ENCODE measurements around the gene HOXA3. TPM values are rescaled to one million over a fixed set of nuclear protein-coding genes. Genes with fewer than 3 reads are reported as not detected.
A peak's percentile ranks its signal among the peaks of the same experiment; 100 is the strongest.

Gene HOXA3
- polyA plus RNA-seq, 2 of the 4 experiments (the other 2 are of a cell fraction), result 3.3 to 8.7 TPM

- no peak for TF ChIP-seq REST (IDR thresholded peaks at IDR 0.05)
- TF ChIP-seq POLR2A (IDR thresholded peaks at IDR 0.05; ENCODE audit: low read length), result peak; percentile 36
- no peak for TF ChIP-seq MYC (IDR thresholded peaks at IDR 0.05; ENCODE audit: borderline replicate concordance, low read length)
Measured at GRCh38 chr7:27122077-27122910, 30.1 kb downstream of the HOXA3 start (continued).

- Histone ChIP-seq H3K9me3 (no peaks in the 10 kb centered on the region), H3K4me3 (peak overlapping the region; percentile 57), H3K4me2 (peak overlapping the region; percentile 85), H3K27ac (peak overlapping the region; percentile 89 to 90), H3K4me1 (peaks cover 55% of the 10 kb centered on the region)
- ChIA-PET CTCF (interaction anchor here (0.8 to 2.6 kb wide), 6 partner anchors 9 to 435 kb away, joined by 3 to 6 read pairs (median 4); partner anchors contain the start of genes HOXA4 and HOXA5), POLR2A (interaction anchor here (0.9 to 1.9 kb wide), 7 partner anchors 7 to 257 kb away, joined by 3 to 9 read pairs (median 6); partner anchors contain the start of genes HOXA4 and SKAP2)
- no peak for FAIRE-seq
- ATAC-seq, result peak in 1 of 2 experiments; percentile 1; a peak in 1 of 6 replicates
- 1% methylated on average over 7 of the region's 7 CpGs for WGBS (ENCODE audit: missing lambda C conversion rate)
- DNase-seq (ENCODE audit: low read depth in 1 of 2, low spot score in 1 of 2), result no peak
- TF ChIP-seq USF2 (IDR thresholded peaks at IDR 0.05) (no peak), MAZ (IDR thresholded peaks at IDR 0.05; ENCODE audit: borderline replicate concordance, low read depth, low read length) (no peak), E2F6 (IDR thresholded peaks at IDR 0.05; ENCODE audit: borderline replicate concordance, low read depth) (0 out of 2 replicates have a peak, but pooled peaks have one; percentile 15)
Measured at GRCh38 chr7:27121684-27122076, 30.7 kb downstream of the HOXA3 start.

GRCh38 chr7:27119412-27119911 is 32.9 kb downstream of the HOXA3 start:
- Histone ChIP-seq H3K4me1 (peaks cover 58% of the 10 kb centered on the region), H3K4me3 (no peak overlapping the region), H3K4me2 (peak overlapping the region; percentile 85), H3K9me3 (no peaks in the 10 kb centered on the region), H3K27ac (peak overlapping the region in 1 of 2 experiments; percentile 90; a peak in 3 of 6 replicates)
- FAIRE-seq (no peak), ATAC-seq (no peak), DNase-seq (ENCODE audit: low read depth in 1 of 2, low spot score in 1 of 2) (no peak)
- POLR2A ChIA-PET, result interaction anchor here (0.6 to 1.3 kb wide), 4 partner anchors 23 to 256 kb away, joined by 3 to 5 read pairs (median 4); partner anchors contain the start of gene SKAP2
- 57% methylated on average over 1 of the region's 1 CpG for WGBS (ENCODE audit: missing lambda C conversion rate)
- CTCF ChIA-PET, result interaction anchor here (0.7 to 1.8 kb wide), 4 partner anchors 9 to 438 kb away, joined by 3 to 7 read pairs (median 5); no protein-coding TSS in a partner anchor
- no peak for TF ChIP-seq RARB (CRISPR knock-in tag; IDR thresholded peaks at IDR 0.05)
- TF ChIP-seq CHD4 (IDR thresholded peaks at IDR 0.05; ENCODE audit: borderline replicate concordance), result no peak
- no peak for TF ChIP-seq MAX (IDR thresholded peaks at IDR 0.05)
- no peak for TF ChIP-seq CBX8 (IDR thresholded peaks at IDR 0.05)
- no peak for TF ChIP-seq CTCF (IDR thresholded peaks at IDR 0.05)
- no peak for TF ChIP-seq HOXB5 (CRISPR knock-in tag; IDR thresholded peaks at IDR 0.05)
- no peak for TF ChIP-seq POLR2AphosphoS2 (conservative IDR thresholded peaks at IDR 0.05; ENCODE audit: low read length)
- no peak for TF ChIP-seq TFCP2L1 (CRISPR knock-in tag; IDR thresholded peaks at IDR 0.05)
- no peak for TF ChIP-seq USF2 (IDR thresholded peaks at IDR 0.05)
- TF ChIP-seq POLR2A (IDR thresholded peaks at IDR 0.05; ENCODE audit: low read length), result no peak
- TF ChIP-seq E2F6 (IDR thresholded peaks at IDR 0.05; ENCODE audit: borderline replicate concordance, low read depth), result no peak
- TF ChIP-seq ESRRA (IDR thresholded peaks at IDR 0.05; ENCODE audit: borderline replicate concordance, low read length), result no peak
- TF ChIP-seq MAFK (IDR thresholded peaks at IDR 0.05; ENCODE audit: partially characterized antibody), result no peak
- TF ChIP-seq FOSL2 (IDR thresholded peaks at IDR 0.05), result no peak
- no peak for TF ChIP-seq FOSL2 (CRISPR knock-in tag; IDR thresholded peaks at IDR 0.05)
- TF ChIP-seq REST (IDR thresholded peaks at IDR 0.05), result no peak
